H1 (cell line): ENCODE data around the gene CACNA2D1.

Experiments used
- BRCA1 ChIP-seq: IDR thresholded peaks from 2 replicates; pipeline ENCODE4 v1.6.1; 2012; ENCODE audit warnings: low read depth, low read length, improper control_type of control experiment
- CREB1 ChIP-seq: IDR thresholded peaks from 2 replicates; pipeline ENCODE4 v1.6.1; 2012; ENCODE audit warnings: inconsistent platforms
- EP300 ChIP-seq, 2 experiments: IDR thresholded peaks; 1 replicate in 1 of 2; 2 replicates in 1 of 2; pipeline ENCODE4 v1.6.1; 2011 to 2012; ENCODE audit warnings: low read depth in 2 of 2, low read length in 2 of 2, mild to moderate bottlenecking in 2 of 2, borderline replicate concordance in 1 of 2, inconsistent platforms in 1 of 2, moderate library complexity in 1 of 2
- GTF2F1 ChIP-seq: IDR thresholded peaks from 2 replicates; pipeline ENCODE4 v1.6.1; 2012; ENCODE audit warnings: low read depth, low read length, improper control_type of control experiment, borderline replicate concordance
- SIRT6 ChIP-seq: IDR thresholded peaks from one replicate; pipeline ENCODE4 v1.7.1; 2012; ENCODE audit warnings: low read length, inconsistent platforms
- SP2 ChIP-seq: IDR thresholded peaks from 2 replicates; pipeline ENCODE4 v1.6.1; 2012; ENCODE audit warnings: mild to moderate bottlenecking, low read length, inconsistent platforms
- SUZ12 ChIP-seq: fragments of 200-600 bp; sonication (generic); IDR thresholded peaks from 2 replicates; pipeline ENCODE4 v1.6.1; 2012; ENCODE audit warnings: mild to moderate bottlenecking, inconsistent platforms, low read length, moderate library complexity, mixed read lengths
- ZNF274 ChIP-seq: IDR thresholded peaks from 2 replicates; pipeline ENCODE4 v1.7.0; 2012; ENCODE audit warnings: low read length, borderline replicate concordance; ENCODE audit errors: extremely low read depth
- TF ChIP-seq, protein P1 (sequence below), 3 experiments: IDR thresholded peaks; 1 replicate in 2 of 3; 2 replicates in 1 of 3; pipeline versions ENCODE4 v1.5.1 to v1.6.1; 2011; ENCODE audit warnings: low read length in 3 of 3, mild to moderate bottlenecking in 3 of 3, inconsistent platforms in 2 of 3, low read depth in 1 of 3, moderate library complexity in 1 of 3; ENCODE audit not compliant: insufficient read depth in 1 of 3; ENCODE audit errors: control extremely low read depth in 1 of 3
- TF ChIP-seq, protein P2 (sequence below): IDR thresholded peaks from 2 replicates; pipeline ENCODE4 v1.6.1; 2012; ENCODE audit warnings: inconsistent platforms

DNA sequence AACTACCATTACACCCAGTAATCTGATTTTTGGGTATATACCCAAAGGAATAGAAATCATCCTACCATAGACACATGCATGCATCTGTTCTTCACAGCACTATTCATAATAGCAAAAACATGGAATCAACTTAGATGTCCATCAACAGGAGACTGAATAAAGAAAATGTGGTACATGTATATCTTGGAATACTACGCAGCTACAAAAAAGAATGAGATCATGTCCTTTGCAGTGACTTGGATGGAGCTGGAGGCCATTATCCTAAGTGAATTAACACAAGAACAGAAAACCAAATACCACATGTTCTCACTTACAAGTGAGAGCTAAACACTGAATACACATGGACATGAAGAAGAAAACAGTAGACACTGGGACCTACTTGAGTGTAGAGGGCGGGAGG lies 254.9 kb downstream of the CACNA2D1 start:
- TF ChIP-seq, protein P1, sequence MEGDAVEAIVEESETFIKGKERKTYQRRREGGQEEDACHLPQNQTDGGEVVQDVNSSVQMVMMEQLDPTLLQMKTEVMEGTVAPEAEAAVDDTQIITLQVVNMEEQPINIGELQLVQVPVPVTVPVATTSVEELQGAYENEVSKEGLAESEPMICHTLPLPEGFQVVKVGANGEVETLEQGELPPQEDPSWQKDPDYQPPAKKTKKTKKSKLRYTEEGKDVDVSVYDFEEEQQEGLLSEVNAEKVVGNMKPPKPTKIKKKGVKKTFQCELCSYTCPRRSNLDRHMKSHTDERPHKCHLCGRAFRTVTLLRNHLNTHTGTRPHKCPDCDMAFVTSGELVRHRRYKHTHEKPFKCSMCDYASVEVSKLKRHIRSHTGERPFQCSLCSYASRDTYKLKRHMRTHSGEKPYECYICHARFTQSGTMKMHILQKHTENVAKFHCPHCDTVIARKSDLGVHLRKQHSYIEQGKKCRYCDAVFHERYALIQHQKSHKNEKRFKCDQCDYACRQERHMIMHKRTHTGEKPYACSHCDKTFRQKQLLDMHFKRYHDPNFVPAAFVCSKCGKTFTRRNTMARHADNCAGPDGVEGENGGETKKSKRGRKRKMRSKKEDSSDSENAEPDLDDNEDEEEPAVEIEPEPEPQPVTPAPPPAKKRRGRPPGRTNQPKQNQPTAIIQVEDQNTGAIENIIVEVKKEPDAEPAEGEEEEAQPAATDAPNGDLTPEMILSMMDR (IDR thresholded peaks at IDR 0.05; ENCODE audit: control extremely low read depth in 1 of 3, insufficient read depth in 1 of 3, low read depth in 1 of 3, low read length in 3 of 3) = no peak
- no peak for TF ChIP-seq CREB1
- TF ChIP-seq SUZ12 = no peak
- TF ChIP-seq, protein P2, sequence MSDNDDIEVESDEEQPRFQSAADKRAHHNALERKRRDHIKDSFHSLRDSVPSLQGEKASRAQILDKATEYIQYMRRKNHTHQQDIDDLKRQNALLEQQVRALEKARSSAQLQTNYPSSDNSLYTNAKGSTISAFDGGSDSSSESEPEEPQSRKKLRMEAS = no peak
- TF ChIP-seq EP300 (IDR thresholded peaks at IDR 0.05; ENCODE audit: borderline replicate concordance in 1 of 2, low read depth in 2 of 2, low read length in 2 of 2) = no peak
- no peak for TF ChIP-seq ZNF274
- TF ChIP-seq SIRT6 = no peak
- no peak for TF ChIP-seq GTF2F1
- no peak for TF ChIP-seq BRCA1
- TF ChIP-seq SP2 = no peak
